ENCODE results near the gene DUSP5.
"Not testable (repeated sequence)": the region's sequence is repeated elsewhere in the genome, so short reads cannot be mapped to it uniquely, and the experiment has no call there.

DUSP5 gene, protein sequence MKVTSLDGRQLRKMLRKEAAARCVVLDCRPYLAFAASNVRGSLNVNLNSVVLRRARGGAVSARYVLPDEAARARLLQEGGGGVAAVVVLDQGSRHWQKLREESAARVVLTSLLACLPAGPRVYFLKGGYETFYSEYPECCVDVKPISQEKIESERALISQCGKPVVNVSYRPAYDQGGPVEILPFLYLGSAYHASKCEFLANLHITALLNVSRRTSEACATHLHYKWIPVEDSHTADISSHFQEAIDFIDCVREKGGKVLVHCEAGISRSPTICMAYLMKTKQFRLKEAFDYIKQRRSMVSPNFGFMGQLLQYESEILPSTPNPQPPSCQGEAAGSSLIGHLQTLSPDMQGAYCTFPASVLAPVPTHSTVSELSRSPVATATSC

DNA sequence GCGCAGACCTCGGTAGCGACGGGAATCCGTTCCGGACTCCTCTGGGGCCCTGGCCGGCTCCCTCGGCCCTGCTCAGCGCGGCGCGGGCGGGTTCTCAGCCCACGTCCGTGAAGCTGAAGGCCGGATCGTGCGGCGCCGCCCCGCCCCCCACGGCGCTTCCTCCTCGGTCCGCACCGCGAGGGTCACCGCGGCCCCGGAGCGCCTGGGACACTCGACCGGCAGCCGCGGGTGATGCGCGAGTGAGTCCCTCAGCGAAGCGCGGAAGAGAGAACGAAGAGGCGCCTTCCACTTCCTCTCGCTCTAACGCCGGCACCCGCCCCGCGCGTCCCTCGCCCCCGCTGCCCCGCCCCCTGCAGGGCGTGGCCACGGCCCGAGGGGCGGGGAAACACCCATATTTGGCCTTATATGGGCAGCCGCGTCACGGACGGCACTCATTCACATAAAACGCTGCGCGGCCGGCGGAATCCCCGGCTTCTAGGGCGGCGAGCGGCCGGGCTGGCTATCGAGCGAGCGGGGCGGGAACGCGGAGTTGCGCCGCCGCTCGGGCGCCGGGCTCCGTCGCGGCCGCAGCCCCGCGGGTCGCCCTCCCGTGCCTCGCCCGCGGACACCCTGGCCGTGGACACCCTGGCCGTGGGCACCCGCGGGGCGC, at the start of gene DUSP5:
Gene DUSP5, plus strand, starts transcription at position 470 of the 649 bp plus-strand sequence. CDS start 215 bp downstream, outside the sequence.
- DNase-seq (ENCODE audit: low read depth): peak; percentile 66

DNA sequence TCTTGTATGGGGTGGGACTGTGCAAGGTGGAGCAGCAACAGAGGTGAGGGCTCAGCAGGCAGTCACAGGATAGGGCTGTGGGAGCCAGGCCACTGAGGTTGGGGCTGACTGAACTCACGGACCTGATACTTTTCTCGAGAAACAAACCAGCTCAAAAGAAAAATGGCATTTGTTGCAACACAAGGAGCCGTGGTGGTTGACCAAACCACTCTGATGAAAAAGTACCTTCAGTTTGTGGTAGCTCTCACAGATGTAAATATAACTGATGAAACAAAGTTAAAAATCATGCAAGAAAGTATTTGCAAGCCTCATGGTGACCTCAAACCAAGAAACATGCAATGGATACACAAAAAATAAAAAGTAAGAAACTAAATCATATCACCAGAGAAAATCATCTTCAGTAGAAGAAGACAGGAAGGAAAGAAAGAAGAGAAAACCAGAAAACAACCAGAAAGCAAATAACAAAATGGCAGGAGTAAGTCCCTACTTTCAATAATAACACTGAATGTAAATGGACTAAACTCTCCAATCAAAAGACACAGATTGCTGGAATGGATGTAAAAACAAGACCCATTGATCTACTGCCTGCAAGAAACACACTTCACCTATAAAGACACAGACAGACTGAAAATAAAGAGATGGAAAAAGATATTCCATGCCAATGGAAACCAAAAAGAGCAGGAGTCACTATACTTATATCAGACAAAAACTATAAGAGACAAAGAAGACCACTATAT, 48.9 kb upstream of the DUSP5 start:
- DNase-seq (ENCODE audit: low read depth): no peak

DNA sequence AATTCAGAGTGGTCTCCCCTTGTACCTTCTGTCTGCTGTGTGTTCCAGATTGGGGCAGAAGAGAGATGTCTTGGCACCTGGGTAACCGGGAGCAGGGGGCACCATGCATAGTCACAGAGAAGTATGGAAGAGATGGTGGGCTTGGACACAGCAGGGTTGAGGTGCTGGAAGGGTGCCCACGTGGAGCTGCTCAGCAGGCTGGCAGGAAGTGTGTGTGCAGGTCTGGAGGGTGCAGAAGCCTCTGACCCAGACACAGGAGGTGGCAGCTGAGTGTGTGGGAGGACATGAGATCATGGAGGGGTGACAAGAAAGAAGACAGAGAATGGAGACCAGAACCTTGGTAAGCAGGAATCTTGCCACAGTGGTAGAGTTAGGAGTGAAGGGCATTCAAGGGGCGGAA, 42.3 kb upstream of the DUSP5 start:
- DNase-seq (ENCODE audit: low read depth): no peak

DNA sequence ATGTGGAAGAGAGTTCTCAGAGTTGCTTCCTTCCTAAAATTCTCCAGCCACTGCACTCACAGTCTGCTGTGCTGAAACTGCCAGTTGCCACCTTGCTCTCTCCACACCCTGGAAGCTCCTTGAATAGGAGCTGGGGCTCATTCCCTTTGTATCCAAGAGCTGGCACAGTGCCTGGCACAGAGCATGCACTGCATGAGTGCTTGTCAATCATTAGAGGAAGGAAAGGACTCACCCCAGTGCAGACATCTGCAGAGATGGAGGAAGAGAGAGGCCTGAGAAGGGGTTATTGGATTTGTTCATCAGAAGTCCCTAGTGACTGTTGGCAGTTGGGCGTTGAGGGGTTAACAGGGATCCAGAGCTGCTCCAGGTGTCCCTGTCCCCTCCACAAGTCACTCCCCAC, 41.7 kb upstream of the DUSP5 start:
- no peak for DNase-seq (ENCODE audit: low read depth)

DNA sequence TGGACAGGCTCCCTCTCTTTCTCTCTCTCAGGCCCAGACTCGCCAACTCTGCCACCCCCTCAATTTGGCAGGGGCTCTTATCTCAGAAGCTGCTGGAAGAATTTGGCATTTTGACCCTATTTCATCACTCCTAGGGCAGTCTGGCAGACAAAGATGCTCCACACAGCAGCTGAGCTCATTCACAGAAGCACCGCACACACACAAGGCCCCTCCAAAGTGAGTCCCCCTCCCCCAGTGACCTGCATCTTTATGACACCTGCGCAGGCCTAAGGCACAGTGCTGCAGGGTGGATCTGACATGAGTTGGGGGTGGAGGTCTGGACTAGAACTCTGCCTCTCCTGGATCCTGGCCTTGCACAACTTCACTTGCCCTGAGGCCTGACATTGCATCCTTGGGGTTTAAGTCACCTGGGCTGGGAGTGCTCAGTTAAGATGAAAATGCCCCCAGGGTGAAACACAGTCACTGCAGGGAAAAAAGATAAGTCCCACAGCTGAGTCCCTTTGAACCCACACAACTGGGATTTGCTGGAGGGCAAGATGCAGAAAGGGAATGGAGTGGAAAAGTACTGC, 41.1 kb upstream of the DUSP5 start:
- no peak for DNase-seq (ENCODE audit: low read depth)

DNA sequence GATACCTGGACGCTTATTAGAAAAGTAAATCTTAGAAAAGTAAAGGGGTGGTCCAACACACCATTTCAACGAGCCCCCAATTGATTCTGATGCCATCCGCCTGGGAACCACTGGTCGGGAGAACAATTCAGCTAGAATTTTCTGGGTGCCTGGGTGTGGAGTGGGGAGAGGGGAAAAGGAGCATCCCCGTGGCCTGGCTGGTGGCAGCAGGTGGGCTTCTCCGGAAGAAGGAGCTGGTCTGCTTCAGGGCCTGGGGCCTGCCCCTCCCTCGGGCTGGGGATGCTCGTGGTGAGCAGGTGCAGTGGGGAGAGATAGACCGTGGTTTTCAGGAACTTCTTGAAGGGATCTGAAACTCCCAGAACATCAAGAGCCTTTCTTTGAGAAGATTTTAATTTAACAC, 39.9 kb upstream of the DUSP5 start:
- no peak for DNase-seq (ENCODE audit: low read depth)

DNA sequence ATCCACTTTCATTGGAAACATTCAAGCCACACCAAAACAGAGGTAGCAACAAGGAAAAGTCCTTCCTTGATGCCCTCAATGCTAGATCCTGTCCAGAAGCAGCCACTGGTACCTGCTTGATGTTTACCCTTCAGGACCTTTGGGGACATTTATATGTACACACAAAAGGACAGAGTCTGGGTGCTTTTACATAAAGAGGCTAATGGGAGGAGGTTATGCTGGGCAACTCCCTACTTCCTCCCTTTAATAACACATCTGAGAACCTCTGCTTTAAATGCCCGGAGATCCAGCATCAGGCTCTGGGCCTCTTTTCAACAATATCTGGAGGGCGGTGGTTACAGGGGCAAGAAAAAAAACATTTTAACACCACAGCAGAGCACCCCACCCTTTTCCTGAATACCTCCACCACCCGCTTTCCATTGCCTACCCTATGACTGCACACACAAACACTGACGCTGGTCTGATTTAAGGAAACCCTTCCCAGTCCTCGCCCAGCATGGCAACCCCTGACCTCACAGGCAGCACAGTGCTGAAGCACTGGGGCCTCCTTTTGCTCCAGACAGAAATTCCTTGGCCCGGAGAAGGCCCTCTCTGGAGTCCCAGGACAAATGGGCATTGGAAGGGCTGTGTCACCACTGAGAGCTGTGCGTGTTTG, 39.3 kb upstream of the DUSP5 start:
- no peak for DNase-seq (ENCODE audit: low read depth)

DNA sequence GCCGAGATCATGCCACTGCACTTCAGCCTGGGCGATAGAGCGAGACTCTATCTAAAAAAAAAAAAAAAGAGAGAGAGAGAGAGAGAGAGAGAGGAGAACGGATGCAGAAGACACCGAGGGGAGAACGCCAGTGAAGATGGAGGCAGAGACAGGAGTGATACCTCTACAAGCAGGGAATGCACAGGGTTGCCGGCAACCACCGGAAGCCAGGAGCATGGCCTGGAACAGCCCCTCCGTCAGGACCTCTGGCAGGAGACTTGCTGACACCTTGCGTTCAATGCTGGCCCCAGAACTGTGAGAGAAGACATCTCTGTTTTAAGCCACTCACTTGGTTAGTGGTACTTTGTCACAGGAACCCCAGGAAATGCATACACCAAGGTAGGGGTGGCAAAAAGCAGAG, 38.1 kb upstream of the DUSP5 start:
- no peak for DNase-seq (ENCODE audit: low read depth)

DNA sequence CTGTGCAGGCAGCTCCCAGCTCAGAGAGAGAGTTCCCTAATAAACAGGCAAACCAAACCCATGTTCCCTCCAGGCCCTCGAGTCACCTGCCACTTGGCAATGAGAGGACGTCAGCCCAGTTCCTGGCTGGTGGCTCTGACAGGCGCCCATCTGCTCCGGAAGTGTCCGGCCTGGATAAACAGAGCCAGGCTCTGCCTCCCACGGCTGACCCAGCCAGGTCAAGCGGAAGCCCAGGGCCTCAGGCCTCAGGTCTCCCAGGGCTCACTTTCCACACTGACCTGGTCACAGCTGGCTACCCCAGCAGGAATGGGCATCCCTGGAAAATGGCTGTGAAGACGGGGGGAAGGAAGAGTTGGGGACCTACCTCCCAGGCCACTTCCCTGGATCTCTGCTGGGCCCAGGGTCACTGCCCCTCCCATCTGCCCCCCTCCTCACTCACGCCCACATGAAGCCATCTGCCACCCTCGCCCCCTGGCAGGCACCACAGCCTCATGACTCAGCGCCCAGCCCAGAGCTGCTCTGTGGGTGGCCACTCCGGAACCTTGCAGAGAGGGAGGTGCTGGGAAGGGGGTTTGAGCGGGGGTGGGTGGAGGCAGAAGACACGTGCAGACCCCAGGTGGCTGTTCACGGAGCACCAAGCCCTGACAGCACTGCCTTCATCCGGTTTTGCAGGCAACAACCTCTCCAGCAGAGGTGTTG, 37.4 kb upstream of the DUSP5 start:
- no peak for DNase-seq (ENCODE audit: low read depth)

DNA sequence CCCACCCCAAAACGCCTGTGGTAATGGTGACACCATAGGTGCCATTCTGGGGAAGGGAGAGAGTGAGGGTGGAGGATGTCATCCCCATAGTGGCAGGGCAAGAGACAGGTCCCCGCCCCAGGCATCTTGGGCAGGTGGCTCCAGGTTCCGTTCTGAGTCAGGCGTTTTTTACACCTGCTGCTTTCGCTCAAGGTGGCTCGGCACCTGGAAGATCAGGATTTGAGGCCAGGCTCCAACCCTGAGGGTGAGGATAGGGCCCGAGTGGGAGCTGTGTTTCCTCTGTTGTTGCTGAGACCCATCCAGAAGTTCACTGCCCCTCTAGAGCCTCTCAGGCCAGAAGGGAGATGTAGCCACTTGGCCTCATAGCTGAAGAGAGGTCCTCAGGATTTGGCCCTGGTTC, 36.6 kb upstream of the DUSP5 start:
- DNase-seq (ENCODE audit: low read depth): no peak

DNA sequence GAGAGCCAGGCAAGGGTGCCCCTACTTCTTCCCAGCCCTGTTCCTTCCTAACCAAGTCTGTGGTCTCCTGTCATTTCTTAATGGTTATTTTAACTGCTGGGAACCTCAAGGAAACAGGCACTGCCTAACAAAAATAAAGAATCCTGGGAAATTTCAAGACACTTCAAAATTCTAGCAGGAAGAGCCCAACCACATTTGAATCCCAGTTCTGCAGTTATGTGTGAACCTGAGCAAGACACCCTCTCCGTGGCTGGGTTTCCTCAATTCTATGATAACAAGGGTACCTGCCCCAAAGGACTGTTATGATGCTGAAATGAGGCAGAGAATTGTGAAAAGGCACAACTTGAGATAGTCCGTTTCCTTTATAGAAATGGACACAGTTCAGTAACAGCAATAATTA, 36.2 kb upstream of the DUSP5 start:
- no peak for DNase-seq (ENCODE audit: low read depth)

DNA sequence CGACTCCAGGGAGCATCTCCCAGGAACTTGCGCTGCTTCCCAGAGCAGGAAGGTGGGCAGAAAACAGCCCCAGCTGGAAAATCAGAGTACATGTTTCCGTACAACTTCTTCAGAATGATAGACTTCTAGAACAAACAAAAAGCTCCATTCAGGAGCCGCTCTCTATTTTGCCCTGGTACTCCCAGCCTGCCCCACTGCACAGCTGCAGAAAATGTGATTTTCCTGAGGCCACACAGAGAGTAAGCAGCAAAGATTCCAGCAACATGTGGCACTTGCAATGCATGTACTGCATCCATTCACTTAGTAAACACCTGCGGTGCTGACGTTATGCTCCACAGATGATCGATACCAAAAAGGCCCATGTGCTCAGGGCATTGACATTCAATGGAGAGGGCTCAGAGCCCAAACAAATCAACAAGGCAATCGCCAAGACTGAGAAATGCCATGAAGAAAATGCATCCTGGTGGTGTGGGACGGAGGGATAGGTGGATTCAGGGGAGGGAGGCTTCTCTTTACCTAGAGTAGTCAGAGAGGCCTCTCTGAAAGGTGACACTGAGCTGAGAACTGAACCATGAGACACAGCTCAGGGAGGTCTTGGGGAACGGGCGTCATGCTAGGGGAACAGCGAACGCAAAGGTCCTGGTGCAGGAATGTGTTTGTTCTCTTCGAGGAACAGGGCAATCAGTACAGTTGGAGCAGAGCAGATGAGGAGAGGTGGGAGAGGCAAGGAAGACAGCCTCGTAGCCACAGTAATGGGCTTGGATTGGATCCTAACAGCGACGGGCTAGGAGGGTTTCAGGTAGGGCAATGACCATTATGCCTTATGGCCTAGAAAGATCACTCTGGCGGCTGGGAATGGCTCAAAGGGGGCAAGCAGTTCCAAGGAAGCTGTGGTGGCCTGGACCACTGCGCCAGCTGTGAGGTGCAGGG, 35.3 kb upstream of the DUSP5 start:
- no peak for DNase-seq (ENCODE audit: low read depth)

DNA sequence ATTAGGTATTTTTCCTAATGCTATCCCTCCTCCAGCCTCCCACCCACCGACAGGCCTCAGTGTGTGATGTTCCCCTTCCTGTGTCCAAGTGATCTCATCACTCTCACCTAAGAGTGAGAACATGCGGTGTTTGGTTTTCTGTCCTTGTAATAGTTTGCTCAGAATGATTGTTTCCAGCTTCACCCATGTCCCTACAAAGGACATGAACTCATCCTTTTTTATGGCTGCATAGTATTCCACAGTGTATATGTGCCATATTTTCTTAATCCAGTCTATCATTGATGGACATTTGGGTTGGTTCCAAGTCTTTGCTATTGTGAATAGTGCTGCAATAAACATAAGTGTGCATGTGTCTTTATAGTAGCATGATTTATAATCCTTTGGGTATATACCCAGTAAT, 29.4 kb upstream of the DUSP5 start:
- DNase-seq (ENCODE audit: low read depth): not testable (repeated sequence)

DNA sequence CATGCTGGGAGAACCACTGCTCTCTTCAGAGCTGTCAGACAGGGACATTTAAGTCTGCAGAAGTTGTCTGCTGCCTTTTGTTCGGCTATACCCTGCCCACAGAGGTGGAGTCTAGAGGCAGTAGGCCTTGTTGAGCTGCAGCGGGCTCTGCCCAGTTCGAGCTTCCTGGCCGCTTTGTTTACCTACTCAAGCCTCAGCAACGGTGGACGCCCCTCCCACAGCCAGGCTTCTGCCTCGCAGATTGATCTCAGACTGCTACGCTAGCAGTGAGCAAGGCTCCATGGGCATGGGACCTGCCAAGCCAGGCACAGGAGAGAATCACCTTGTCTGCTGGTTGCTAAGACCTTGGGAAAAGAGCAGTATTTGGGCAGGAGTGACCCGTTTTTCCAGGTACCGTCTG, 27.2 kb upstream of the DUSP5 start:
- not testable (repeated sequence) for DNase-seq (ENCODE audit: low read depth)

DNA sequence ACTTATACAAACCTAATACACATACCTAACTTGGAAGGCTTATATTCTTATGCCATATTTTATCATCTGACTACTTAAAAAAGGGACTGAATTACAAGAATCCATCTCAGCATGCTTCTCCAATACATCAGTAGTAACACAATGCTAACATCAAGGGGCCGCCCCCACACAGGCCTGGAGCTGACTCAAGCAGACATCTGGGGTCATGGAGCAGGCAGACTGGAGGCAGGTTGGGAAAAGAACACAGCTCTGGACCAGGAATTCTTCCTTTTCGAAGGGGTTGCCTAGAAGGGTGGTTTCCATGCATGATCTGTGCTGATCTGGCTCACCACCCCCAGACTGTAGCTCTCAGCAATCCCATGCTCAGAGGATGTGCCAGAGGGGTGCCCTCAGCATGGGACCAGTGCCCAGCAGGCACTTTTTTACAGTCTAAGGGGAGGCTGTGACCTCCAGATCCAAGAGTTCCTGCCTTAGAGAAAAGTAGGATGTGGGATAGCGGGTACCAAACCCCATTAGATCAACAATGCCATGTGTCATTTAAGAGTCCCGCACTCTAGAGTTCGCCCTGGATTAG, 26.1 kb upstream of the DUSP5 start:
- no peak for DNase-seq (ENCODE audit: low read depth)

DNA sequence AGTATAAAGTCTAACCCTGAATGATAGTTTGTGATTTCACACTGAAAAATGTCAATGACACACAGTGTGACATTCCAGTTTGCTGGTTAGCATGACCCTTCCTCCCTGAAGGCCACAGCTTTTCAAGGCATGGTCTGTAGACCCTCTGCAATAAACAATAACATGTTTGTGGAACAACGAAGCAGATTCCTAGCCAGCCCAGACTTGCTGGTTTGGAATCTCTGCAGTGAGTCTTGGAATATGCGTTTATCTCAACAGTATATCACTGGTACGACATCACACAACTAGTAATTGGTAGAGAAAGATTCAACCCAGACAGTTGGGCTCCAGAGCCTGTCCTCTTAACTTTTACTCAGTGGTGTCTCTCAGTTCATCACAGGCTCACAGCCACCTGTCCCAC, 23.7 kb upstream of the DUSP5 start:
- no peak for DNase-seq (ENCODE audit: low read depth)

DNA sequence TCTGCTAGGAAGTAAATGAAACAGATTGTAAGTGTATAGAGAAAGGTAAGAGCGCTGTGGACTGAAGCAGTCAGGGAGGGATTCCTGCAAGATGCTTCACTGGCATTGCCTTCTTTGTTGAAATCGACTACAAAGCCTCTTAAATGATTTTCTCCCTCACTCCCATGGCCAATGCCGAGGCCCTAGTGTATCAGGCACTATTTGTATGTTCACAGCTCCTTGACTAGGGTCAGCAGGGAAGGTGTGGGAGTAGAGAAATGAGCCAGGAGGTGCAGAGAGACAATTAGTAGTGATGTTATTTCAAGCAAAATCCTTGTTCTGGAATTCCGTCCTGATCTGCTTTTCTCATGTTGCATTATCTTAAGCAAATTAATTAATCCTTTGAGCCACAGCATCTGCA, 22.9 kb upstream of the DUSP5 start:
- DNase-seq (ENCODE audit: low read depth): no peak

DNA sequence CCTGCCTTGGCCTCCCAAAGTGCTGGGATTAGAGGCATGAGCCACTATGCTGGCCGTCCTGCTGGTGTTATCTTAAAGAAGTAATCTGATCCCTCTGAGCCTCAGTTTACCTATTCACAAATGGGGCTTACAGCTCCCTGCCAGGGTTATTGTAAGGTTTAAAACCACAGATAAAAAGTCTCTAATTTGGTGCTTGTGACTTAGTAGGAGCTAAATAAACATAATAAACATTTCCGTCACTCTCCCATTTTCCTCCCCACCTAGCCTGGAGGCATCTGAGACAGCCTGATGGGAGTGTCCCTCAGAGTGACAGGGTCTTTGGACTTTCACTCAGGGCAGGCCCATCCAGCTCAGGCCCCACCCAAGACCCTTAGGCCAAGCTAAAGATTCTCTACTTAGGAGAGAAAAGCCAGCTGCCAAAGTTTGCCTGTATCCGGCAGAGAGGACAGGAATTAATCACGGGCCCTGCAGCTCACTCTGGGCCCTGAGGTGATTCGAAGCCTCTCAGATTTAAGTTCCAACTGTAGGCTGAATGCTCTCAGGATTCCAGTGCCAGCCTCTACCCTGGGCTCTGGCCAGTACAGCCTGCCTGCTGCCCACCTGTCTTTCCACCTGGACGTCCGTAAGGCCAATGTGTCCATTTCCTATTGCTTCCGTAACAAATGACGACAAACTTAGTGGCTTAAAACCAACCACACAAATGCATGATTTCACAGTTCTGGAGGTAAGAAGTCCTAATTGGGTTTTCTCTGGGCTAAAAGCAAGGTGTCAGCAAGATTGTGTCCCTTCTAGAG, 21.8 kb upstream of the DUSP5 start:
- DNase-seq (ENCODE audit: low read depth): no peak

DNA sequence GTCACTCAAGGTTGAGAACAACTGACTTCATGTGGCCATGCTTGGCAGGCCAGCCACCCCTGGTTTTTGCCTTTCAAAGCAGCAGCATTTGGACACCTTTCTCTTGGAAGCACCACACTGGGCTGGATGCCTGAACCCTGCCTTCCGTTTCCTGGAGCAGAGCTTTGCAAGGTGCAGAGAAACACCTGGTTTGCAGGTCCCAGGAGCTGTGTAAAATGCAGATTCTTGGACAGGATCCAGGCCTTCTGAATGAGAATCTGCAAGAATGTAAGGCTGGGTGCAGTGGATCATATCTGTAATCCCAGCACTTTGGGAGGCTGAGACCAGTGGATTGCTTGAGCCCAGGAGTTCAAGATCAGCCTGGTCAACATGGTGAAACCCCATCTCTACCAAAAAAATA, 18.0 kb upstream of the DUSP5 start:
- no peak for DNase-seq (ENCODE audit: low read depth)

Measured in CMK (cell line).